ENCODE measurements around the gene ACSF2.

DNA sequence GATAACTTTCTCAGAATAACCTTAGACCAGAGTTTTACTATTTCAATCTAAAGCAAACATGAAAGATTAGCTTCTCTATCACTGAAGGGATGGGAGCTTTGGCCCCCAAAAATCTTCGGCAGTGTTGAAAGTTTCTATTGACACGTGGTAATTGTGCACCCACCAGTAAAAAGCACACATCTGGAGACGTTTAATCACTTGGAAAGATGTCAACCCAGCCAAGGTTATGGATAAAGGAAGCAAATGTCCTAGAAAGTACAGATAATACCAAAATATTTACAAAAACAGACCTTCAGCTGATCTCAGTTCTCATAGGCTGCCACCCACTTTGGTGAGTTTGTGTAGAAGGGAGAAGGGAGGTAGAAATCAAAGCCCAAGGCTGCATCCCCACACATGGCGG, 87.5 kb downstream of the ACSF2 start:
- TF ChIP-seq, protein P1, sequence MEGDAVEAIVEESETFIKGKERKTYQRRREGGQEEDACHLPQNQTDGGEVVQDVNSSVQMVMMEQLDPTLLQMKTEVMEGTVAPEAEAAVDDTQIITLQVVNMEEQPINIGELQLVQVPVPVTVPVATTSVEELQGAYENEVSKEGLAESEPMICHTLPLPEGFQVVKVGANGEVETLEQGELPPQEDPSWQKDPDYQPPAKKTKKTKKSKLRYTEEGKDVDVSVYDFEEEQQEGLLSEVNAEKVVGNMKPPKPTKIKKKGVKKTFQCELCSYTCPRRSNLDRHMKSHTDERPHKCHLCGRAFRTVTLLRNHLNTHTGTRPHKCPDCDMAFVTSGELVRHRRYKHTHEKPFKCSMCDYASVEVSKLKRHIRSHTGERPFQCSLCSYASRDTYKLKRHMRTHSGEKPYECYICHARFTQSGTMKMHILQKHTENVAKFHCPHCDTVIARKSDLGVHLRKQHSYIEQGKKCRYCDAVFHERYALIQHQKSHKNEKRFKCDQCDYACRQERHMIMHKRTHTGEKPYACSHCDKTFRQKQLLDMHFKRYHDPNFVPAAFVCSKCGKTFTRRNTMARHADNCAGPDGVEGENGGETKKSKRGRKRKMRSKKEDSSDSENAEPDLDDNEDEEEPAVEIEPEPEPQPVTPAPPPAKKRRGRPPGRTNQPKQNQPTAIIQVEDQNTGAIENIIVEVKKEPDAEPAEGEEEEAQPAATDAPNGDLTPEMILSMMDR (IDR thresholded peaks at IDR 0.05) = no peak
- no peak for TF ChIP-seq POLR2A (IDR thresholded peaks at IDR 0.05)
